ENCODE results near the gene SPEF1. TPM values are rescaled to one million over a fixed set of nuclear protein-coding genes. Genes with fewer than 3 reads are reported as not detected.
A peak's percentile ranks its signal among the peaks of the same experiment; 100 is the strongest.

SPEF1 gene
- total and polyA plus RNA-seq, 2 experiments from 2014 or later = 1.2 to 1.6 TPM

GRCh38 chr20:3732327-3733118 is 48.7 kb downstream of the SPEF1 start, which contains the start of gene HSPA12B:
HSPA12B (plus strand) TSS chr20:3732685; CDS start chr20:3738675, 5,990 bp downstream.
- Histone ChIP-seq H3K27ac (no peak within 1 kb of the TSS), H3K4me1 (ENCODE audit: low read depth) (no peaks in the 10 kb centered on the region), H3K4me3 (no peak within 1 kb of the TSS), H3K36me3 (no peaks in the 10 kb centered on the region), H3K9me3 (ENCODE audit: low read depth) (no peaks in the 10 kb centered on the region), H3K27me3 (peaks cover 21% of the 10 kb centered on the region)
- DNase-seq (ENCODE audit: low read depth in 1 of 2, low spot score in 1 of 2) = peak; percentile 34 to 35
- no peak for TF ChIP-seq CTCF (IDR thresholded peaks at IDR 0.05; ENCODE audit: low read depth, low read length)

GRCh38 chr20:3731944-3732326 is 49.3 kb downstream of the SPEF1 start:
- TF ChIP-seq CTCF (IDR thresholded peaks at IDR 0.05; ENCODE audit: low read depth, low read length) = no peak
- Histone ChIP-seq H3K4me1 (ENCODE audit: low read depth) (no peaks in the 10 kb centered on the region), H3K4me3 (no peak overlapping the region), H3K27ac (no peak overlapping the region), H3K27me3 (peaks cover 26% of the 10 kb centered on the region), H3K36me3 (no peaks in the 10 kb centered on the region), H3K9me3 (ENCODE audit: low read depth) (no peaks in the 10 kb centered on the region)
- no peak for DNase-seq (ENCODE audit: low read depth in 1 of 2, low spot score in 1 of 2)

GRCh38 chr20:3730803-3731672 is 50.2 kb downstream of the SPEF1 start:
- Histone ChIP-seq H3K4me1 (ENCODE audit: low read depth) (no peaks in the 10 kb centered on the region), H3K4me3 (no peak overlapping the region), H3K36me3 (no peaks in the 10 kb centered on the region), H3K9me3 (ENCODE audit: low read depth) (no peaks in the 10 kb centered on the region), H3K27me3 (peaks cover 30% of the 10 kb centered on the region), H3K27ac (no peak overlapping the region)
- DNase-seq (ENCODE audit: low read depth in 1 of 2, low spot score in 1 of 2) = no peak
- TF ChIP-seq CTCF (IDR thresholded peaks at IDR 0.05; ENCODE audit: low read depth, low read length) = no peak

GRCh38 chr20:3729811-3730540 is 51.3 kb downstream of the SPEF1 start:
- no peak for TF ChIP-seq CTCF (IDR thresholded peaks at IDR 0.05; ENCODE audit: low read depth, low read length)
- Histone ChIP-seq H3K36me3 (no peaks in the 10 kb centered on the region), H3K4me1 (ENCODE audit: low read depth) (no peaks in the 10 kb centered on the region), H3K4me3 (no peak overlapping the region), H3K9me3 (ENCODE audit: low read depth) (no peaks in the 10 kb centered on the region), H3K27me3 (peaks cover 32% of the 10 kb centered on the region), H3K27ac (no peak overlapping the region)
- no peak for DNase-seq (ENCODE audit: low read depth in 1 of 2, low spot score in 1 of 2)

GRCh38 chr20:3729378-3729777 is 51.9 kb downstream of the SPEF1 start:
- Histone ChIP-seq H3K4me1 (ENCODE audit: low read depth) (no peaks in the 10 kb centered on the region), H3K9me3 (ENCODE audit: low read depth) (no peaks in the 10 kb centered on the region), H3K27ac (no peak overlapping the region), H3K27me3 (peaks cover 32% of the 10 kb centered on the region), H3K4me3 (no peak overlapping the region), H3K36me3 (no peaks in the 10 kb centered on the region)
- no peak for TF ChIP-seq CTCF (IDR thresholded peaks at IDR 0.05; ENCODE audit: low read depth, low read length)
- no peak for DNase-seq (ENCODE audit: low read depth in 1 of 2, low spot score in 1 of 2)
